ENCODE results near the gene RGS7.

GRCh38 chr1:241163363-241163762 lies 193.6 kb downstream of the RGS7 start:
- TF ChIP-seq POLR2A (IDR thresholded peaks at IDR 0.05): no peak
- TF ChIP-seq POLR2AphosphoS5 (IDR thresholded peaks at IDR 0.05; ENCODE audit: insufficient read depth in 1 of 2, low read depth in 1 of 2): no peak
- no peak for TF ChIP-seq CTCF (IDR thresholded peaks at IDR 0.05)

All from vagina (tissue), 2 donors.